Tibial nerve (tissue), 4 donors: Measurements from ENCODE around the gene CDH22. TPM values are rescaled to one million over a fixed set of nuclear protein-coding genes. Genes with fewer than 3 reads are reported as not detected.

Source experiments
- DNase-seq, 2 donors: peaks; one replicate each; pipeline ENCODE4 v3.0.0-alpha.2; 2019; ENCODE audit warnings: low spot score in 2 of 2
- H3K27ac ChIP-seq, 4 donors: fragments of 200-600 bp; sonication (generic) in 3 of 4; one replicate each; pipeline ENCODE4 v1.5.1; 2017 to 2019; ENCODE audit warnings: mild to moderate bottlenecking in 1 of 4
- H3K27me3 ChIP-seq, 2 donors: fragments of 200-600 bp; sonication (generic) in 1 of 2; one replicate each; pipeline versions ENCODE4 v1.5.1 to v1.6.0; 2017 to 2019
- H3K36me3 ChIP-seq, 3 donors: fragments of 200-600 bp; sonication (generic); one replicate each; pipeline ENCODE4 v1.5.1; 2018 to 2019
- H3K4me1 ChIP-seq, 4 donors: fragments of 200-600 bp; sonication (generic) in 3 of 4; one replicate each; pipeline ENCODE4 v1.5.1; 2017 to 2019
- H3K4me3 ChIP-seq, 4 donors: fragments of 200-600 bp; sonication (generic) in 3 of 4; one replicate each; pipeline ENCODE4 v1.5.1; 2017 to 2019; ENCODE audit warnings: mild to moderate bottlenecking in 1 of 4, moderate library complexity in 1 of 4
- H3K9me3 ChIP-seq, 4 donors: fragments of 200-600 bp; sonication (generic) in 3 of 4; one replicate each; pipeline ENCODE4 v1.5.1; 2017 to 2019
- EP300 ChIP-seq, 2 donors: sonication (generic); formaldehyde crosslinking; IDR thresholded peaks; one replicate each; pipeline ENCODE4 v1.6.1; 2017; ENCODE audit warnings: antibody characterized with exemption in 2 of 2, mild to moderate bottlenecking in 1 of 2
- POLR2A ChIP-seq, 2 donors: fragments of 450-650 bp; IDR thresholded peaks; one replicate each; pipeline ENCODE4 v1.6.1; 2017; ENCODE audit warnings: antibody characterized with exemption in 2 of 2, mild to moderate bottlenecking in 2 of 2, moderate library complexity in 2 of 2
- WGBS, 2 donors: methylation state at CpG; one replicate each; pipeline ENCODE4 v1.1.5; 2018; 5-methylcytosine and 5-hydroxymethylcytosine counted together
- total RNA-seq, 4 donors: library from RNA; depleted of rRNA; stranded (reverse); fragments of >200 nt; gene quantifications; one replicate each; pipeline ENCODE4 v1.1.0, GENCODE V29; 2016
- TF ChIP-seq, protein P1 (sequence below), 5 experiments: fragments of 200-600 bp in 3 of 5; fragments of 450-650 bp in 2 of 5; sonication (generic) in 3 of 5; IDR thresholded peaks; one replicate each; pipeline ENCODE4 v1.5.1; 2016 to 2019; ENCODE audit warnings: antibody characterized with exemption in 5 of 5, mild to moderate bottlenecking in 3 of 5, moderate library complexity in 2 of 5

The CDH22 gene
- total RNA-seq, 4 donors from 2014 or later: 0.20 to 1.0 (median 0.60) TPM; not detected in 1

GRCh38 chr20:46206992-46207549, 101.2 kb downstream of the CDH22 start:
- Histone ChIP-seq H3K4me1 (peaks cover 0 to 44% (median 7%) of the 10 kb centered on the region in 4 donors), H3K27ac (no peak overlapping the region), H3K4me3 (no peak overlapping the region), H3K36me3 (no peaks in the 10 kb centered on the region), H3K9me3 (no peaks in the 10 kb centered on the region), H3K27me3 (peaks cover 0 to 55% of the 10 kb centered on the region in 2 donors)
- DNase-seq: no peak
- TF ChIP-seq EP300 (IDR thresholded peaks at IDR 0.05) (no peak), POLR2A (IDR thresholded peaks at IDR 0.05) (no peak)
- TF ChIP-seq, protein P1, sequence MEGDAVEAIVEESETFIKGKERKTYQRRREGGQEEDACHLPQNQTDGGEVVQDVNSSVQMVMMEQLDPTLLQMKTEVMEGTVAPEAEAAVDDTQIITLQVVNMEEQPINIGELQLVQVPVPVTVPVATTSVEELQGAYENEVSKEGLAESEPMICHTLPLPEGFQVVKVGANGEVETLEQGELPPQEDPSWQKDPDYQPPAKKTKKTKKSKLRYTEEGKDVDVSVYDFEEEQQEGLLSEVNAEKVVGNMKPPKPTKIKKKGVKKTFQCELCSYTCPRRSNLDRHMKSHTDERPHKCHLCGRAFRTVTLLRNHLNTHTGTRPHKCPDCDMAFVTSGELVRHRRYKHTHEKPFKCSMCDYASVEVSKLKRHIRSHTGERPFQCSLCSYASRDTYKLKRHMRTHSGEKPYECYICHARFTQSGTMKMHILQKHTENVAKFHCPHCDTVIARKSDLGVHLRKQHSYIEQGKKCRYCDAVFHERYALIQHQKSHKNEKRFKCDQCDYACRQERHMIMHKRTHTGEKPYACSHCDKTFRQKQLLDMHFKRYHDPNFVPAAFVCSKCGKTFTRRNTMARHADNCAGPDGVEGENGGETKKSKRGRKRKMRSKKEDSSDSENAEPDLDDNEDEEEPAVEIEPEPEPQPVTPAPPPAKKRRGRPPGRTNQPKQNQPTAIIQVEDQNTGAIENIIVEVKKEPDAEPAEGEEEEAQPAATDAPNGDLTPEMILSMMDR (IDR thresholded peaks at IDR 0.05): no peak
- 52 to 70% methylated on average over 6 of the region's 6 CpGs for WGBS, 2 donors

- peaks cover 0 to 54% of the 10 kb centered on the region in 2 donors for H3K27me3 ChIP-seq
These were observed 102.3 kb downstream of the CDH22 start for GRCh38 chr20:46206025-46206424.

DNA sequence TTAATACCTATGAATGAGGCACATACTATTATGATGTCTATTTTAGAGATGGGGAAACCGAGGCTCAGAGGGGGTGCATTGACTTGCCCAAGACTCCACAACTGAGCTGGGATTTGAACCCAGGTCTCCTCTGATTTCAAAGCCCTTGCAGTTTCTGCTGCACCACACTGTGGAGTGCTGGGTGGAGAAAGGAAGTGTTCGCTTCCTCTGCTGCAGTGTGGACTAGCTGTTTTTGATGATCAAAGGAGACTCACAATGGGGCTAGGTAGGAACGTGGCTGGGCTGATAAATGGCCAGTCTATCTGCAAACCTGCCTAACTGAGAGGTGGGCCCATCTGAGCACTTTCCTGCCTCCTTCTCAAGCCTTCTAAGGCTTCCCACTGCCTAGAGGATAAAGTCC, 102.9 kb downstream of the CDH22 start:
- Histone ChIP-seq H3K27ac (peak overlapping the region in 1 of 4 donors; percentile 62), H3K9me3 (no peaks in the 10 kb centered on the region), H3K4me3 (no peak overlapping the region), H3K4me1 (peaks cover 0 to 61% (median 7%) of the 10 kb centered on the region in 4 donors), H3K36me3 (no peaks in the 10 kb centered on the region), H3K27me3 (peaks cover 0 to 55% of the 10 kb centered on the region in 2 donors)
- no peak for TF ChIP-seq POLR2A (IDR thresholded peaks at IDR 0.05)
- TF ChIP-seq EP300 (IDR thresholded peaks at IDR 0.05): no peak
- TF ChIP-seq, protein P1 (IDR thresholded peaks at IDR 0.05): no peak
- WGBS, 2 donors: 64 to 68% methylated on average over 3 of the region's 3 CpGs
- DNase-seq: no peak

More at GRCh38 chr20:46206025-46206424, 102.3 kb downstream of the CDH22 start:
- WGBS, 2 donors: 30 to 35% methylated on average over 5 of the region's 5 CpGs
- H3K36me3 ChIP-seq: no peaks in the 10 kb centered on the region
- DNase-seq: peak in 1 of 2 donors; percentile 48
- peak overlapping the region in 1 of 4 donors; percentile 62 for H3K27ac ChIP-seq
- TF ChIP-seq EP300 (IDR thresholded peaks at IDR 0.05) (peak in 1 of 2 donors; percentile 57), POLR2A (IDR thresholded peaks at IDR 0.05) (no peak)
- TF ChIP-seq, protein P1 (IDR thresholded peaks at IDR 0.05): no peak
- no peaks in the 10 kb centered on the region for H3K9me3 ChIP-seq
- H3K4me3 ChIP-seq: no peak overlapping the region
- H3K4me1 ChIP-seq: peaks cover 0 to 55% (median 7%) of the 10 kb centered on the region in 4 donors

DNA sequence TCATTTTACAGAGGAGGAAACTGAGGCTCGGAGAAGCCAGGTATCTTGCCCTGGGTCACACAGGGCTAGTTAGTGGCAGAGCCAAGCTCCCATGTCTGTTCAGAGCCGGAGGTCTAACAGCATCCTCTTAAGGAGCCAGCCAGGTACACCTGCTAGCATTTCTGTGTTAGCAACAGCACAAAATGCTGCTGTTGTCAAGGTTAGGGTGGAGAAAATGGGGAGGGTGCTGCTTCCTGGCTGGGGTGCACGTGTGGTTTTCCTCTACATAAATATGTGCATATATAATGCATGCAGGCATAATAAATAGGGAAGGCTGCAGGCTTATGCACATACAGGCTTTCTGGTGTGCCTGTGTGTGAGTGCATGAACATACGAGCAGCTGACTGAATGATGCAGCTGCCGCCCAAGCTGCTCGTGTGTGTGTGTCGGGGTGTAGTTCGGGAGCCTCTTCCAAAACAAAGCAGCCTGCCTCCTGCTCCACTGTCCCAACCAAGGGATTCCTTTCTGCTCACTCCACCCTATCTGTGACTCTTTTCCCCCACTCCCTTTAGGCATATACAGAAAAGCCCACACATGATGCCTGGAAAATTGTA, 103.6 kb downstream of the CDH22 start:
- Histone ChIP-seq H3K27ac (peak overlapping the region in 1 of 4 donors; percentile 62), H3K9me3 (no peaks in the 10 kb centered on the region), H3K4me1 (peaks cover 0 to 61% (median 7%) of the 10 kb centered on the region in 4 donors), H3K27me3 (peaks cover 0 to 49% of the 10 kb centered on the region in 2 donors), H3K36me3 (no peaks in the 10 kb centered on the region), H3K4me3 (no peak overlapping the region)
- TF ChIP-seq EP300 (IDR thresholded peaks at IDR 0.05): no peak
- TF ChIP-seq POLR2A (IDR thresholded peaks at IDR 0.05): no peak
- TF ChIP-seq, protein P1 (IDR thresholded peaks at IDR 0.05): no peak
- DNase-seq: no peak
- WGBS, 2 donors: 26 to 37% methylated on average over 8 of the region's 8 CpGs

DNA sequence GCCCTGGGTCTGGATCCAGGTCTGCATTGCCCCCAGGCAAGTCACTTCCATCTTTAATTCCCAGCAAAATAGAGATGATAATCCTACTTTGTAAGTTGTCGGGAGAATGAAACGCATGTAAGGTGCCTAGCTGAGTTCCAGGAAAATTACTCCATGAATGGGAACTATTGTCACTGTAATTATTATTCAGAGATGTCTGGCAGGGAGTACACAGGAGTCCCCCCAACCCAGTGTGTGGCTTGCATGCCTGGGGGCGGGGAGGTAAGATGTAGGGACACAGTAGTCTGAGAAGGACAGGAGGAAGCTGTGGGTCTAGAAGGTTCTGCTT, 104.8 kb downstream of the CDH22 start:
- Histone ChIP-seq H3K4me3 (no peak overlapping the region), H3K4me1 (peaks cover 0 to 68% (median 7%) of the 10 kb centered on the region in 4 donors), H3K9me3 (no peaks in the 10 kb centered on the region), H3K27ac (peak overlapping the region in 3 of 4 donors; percentile 17 to 81 (median 60)), H3K27me3 (peaks cover 0 to 48% of the 10 kb centered on the region in 2 donors), H3K36me3 (no peaks in the 10 kb centered on the region)
- TF ChIP-seq EP300 (IDR thresholded peaks at IDR 0.05) (no peak), POLR2A (IDR thresholded peaks at IDR 0.05) (no peak)
- TF ChIP-seq, protein P1 (IDR thresholded peaks at IDR 0.05): no peak
- no peak for DNase-seq
- WGBS, 2 donors: 40 to 44% methylated on average over 3 of the region's 3 CpGs
